Skin of body (tissue), 2 donors: ENCODE data around the gene IL22RA2. TPM values are rescaled to one million over a fixed set of nuclear protein-coding genes. Genes with fewer than 3 reads are reported as not detected.
A peak's percentile ranks its signal among the peaks of the same experiment; 100 is the strongest.
"Not testable (repeated sequence)": the region's sequence is repeated elsewhere in the genome, so short reads cannot be mapped to it uniquely, and the experiment has no call there.

Experiments
- DNase-seq: peaks from one replicate; lab custom pipeline; 2025; lab: John Stamatoyannopoulos, UW
- total RNA-seq: library from RNA; depleted of rRNA; stranded (reverse); fragments of >200 nt; gene quantifications from one replicate; pipeline ENCODE4 v1.2.3, GENCODE V29; 2014

Gene IL22RA2
- total RNA-seq, 1 donor from 2014 or later: 2.2 TPM

DNA sequence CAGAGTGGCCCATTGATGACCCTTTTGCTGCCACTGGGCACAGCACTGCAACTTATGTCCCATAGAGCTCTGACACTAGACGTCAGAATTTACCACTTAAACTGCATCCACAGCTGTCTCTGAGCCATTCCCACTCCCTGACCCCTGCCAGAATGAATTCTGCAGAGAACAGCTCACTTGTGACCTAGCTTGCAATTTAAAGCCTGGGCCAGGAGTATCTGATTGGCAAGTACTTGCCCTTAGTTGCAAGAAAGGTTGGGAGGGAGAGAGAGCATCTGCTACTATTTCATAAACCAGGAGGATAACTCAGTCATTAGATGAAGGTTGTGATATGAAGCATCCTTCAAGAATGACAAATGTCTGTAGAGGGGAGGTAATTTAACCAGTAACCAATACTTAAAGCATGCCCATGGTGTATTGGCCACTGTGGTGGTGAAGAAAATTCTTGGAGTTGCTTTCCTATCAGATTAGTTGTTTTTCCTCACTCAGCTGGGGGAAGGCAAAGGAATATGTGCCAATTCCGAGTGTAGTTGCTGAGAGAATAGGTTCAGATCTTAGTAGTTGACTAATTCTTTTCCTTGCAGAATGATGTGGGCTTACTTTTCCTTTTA is 46.5 kb downstream of the IL22RA2 start:
- DNase-seq: no peak

DNA sequence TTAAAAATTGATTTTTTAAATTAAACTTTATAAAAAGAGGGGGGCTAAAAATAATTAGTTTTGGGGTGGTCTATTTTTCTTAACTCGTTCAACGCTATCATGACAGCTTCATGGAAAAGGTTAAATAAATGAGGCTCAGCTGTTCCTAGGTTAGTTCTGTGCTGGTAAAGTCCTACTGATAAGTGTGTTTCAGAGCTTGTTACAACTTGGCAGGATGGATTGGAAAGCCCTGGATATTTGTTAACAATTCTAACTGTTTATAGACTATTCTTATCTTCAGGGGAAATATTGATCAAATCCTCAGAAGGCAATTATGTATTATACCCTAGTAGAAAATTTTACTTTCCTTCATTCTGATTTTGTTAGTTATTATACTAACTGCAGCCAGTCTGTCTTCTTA is 50.4 kb downstream of the IL22RA2 start:
- no peak for DNase-seq

DNA sequence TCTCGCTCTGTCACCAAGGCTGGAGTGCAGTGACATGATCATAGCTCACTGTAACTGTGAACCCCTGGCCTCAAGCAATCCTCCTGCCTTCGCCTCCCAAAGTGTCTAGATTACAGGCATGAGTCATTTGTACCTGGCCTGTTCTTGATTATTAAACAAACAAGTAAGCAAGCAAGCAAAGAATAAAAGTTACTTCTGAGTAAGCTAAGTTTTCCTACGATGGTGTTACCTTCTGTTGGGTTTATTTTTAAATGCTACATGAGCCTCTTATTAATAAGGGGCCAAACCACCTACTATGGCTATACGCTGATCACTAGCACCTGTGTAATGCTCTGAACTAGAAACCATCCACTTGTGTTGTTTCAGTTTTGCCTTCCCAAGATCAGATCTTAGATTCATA is 50.8 kb downstream of the IL22RA2 start:
- DNase-seq: no peak

DNA sequence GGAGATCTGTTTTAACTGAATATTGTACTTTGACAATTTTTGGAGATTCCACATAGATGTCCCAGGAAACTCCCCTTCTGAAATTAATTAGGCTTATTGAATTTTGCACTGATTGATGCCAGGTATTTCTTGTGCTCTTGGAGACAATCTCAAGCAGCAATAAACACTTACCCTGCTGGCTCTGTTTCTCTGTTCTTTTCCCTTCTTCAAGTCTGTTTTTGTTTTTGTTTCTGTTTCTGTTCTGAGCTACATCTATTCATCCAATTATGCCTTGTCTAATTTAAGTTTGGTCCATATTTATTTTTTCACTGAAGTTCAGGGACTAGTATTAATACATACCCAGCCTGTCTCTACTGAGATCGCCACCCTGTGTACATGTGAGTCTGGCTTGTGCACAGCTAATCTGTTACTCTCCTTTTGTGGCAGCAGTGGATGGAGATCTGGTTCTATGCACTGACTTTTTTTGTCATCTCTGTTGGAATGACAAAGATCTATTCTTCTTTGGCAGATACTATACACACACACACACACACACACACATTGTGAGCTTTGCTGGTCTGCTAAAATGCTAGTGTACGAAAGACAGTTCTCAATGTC is 51.9 kb downstream of the IL22RA2 start:
- DNase-seq: peak; percentile 76

DNA sequence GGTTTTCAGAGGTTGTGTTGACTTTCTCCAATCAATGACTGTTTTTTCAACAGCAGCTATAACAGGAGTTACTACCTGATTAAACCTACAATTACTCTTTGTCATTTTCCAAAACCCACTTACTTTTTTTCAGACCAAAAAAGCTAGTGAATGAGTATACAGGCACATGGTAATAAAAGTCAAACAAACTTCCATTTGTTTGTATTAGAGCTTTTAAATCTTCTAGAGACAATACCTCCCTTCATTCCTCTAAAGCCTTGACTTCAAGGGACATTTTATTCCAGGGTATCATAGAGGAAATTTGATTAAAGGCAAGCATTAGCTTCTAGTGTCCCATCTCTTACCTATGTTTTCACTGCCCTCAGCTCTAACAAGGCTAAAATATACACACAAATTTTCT is 52.7 kb downstream of the IL22RA2 start:
- DNase-seq: no peak

DNA sequence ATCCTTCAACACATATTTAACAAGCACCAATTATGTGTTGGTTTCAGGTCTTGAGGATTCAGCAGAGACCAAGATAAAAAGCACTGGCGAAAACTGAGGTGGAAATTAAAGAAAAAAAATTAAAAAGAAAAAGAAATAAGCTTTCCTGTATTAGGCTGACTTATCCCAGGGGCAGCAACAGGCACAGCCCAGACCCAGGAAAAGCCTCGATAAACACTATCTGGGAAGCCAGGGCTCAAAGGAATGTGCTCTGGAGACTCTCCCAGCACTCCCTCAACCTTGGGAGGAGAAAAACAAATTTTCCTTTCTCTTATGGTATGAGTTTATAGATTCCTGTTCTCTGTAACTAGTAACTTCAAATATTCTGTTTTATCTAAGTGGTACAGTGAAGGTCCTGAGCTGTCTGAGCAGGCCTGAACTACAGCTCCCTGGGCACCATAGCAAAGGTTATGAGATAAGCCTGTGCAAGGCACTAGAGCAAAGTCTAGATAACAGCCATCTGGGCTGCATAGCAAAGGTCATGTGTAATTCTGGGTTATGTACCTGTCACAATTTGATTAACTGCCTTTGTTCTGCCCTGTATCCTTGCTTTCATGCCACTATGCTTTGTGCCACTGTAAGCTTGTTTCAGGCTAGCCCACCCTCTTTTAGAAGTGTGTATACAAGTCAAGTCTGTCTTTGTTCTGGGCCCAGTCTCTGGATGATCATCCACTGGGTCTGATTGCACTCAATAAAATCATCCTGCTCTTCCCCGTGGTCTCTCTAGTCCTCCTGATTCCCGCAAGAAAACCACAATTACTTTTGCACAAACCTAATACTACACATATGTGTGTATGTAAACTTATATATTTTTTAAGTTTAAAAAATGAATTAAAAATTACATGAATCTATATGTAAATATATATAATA is 54.0 kb downstream of the IL22RA2 start:
- DNase-seq: no peak

DNA sequence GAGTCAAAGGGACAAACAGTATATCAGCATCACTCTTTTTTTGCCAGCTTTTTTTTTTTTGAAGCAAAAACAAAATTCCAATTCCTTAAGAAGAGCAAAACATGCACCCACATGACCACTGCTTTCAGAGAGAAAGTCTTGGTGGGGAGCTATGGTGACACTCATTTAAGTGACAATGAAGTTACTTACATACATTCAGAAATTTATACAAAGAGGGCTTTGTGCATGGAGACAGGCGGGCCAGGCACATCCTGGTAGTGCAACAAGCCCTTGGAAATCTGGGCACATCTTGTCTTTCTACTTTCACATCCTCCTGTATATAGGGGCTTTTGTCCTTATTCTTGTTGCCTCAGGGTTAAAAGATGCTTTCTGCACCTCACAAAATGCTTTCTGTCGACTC is 55.9 kb downstream of the IL22RA2 start:
- no peak for DNase-seq

DNA sequence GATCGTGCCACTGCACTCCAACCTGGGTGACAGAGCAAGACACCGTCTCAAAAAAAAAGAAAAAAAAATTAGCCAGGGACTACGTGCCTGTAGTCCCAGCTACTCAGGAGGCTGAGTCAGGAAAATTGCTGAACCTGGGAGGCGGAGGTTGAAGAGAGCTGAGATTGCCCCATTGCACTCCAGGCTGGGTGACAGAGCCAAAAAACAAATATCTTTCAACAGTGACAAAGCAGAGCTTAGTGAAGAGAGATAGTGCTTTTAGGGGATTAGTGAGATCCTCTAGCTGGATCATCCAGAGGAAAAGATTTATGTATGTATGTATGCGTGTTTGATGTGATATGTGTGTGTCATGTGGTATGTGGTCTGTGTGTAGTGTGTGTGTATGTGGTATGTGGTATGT is 56.6 kb downstream of the IL22RA2 start:
- DNase-seq: no peak

DNA sequence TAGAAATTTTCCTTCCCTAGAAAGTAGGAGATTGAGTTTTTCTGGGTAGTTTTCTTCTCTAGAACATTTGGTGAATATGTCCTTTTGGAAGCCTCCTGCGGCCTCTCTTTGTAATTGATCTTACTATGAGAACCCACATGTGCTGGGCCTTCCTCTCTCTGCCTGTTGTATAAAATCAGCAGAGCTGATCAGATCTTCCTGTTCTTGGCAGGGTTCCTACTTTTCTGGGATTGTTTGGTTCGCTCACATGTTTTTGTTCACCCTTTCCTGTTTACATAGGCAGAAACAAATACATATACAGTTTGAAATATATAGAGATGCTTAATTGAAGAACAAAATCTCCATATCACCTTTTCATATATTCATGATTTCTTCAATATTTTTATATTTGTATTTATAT is 57.8 kb downstream of the IL22RA2 start:
- DNase-seq: no peak

DNA sequence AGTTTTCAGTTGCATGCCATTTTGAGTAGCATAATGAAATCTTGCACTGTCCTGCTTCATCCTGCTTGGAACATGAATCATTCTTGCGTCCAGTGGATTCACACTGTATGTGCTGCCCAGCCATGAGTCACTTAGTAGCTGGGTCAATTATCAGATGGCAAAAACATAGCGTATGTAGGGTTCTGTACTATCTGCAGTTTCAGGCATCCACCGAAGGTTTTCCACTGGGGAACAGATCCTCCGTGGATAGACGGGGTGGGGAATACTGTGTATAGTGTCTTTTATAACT is 61.4 kb downstream of the IL22RA2 start:
- no peak for DNase-seq

DNA sequence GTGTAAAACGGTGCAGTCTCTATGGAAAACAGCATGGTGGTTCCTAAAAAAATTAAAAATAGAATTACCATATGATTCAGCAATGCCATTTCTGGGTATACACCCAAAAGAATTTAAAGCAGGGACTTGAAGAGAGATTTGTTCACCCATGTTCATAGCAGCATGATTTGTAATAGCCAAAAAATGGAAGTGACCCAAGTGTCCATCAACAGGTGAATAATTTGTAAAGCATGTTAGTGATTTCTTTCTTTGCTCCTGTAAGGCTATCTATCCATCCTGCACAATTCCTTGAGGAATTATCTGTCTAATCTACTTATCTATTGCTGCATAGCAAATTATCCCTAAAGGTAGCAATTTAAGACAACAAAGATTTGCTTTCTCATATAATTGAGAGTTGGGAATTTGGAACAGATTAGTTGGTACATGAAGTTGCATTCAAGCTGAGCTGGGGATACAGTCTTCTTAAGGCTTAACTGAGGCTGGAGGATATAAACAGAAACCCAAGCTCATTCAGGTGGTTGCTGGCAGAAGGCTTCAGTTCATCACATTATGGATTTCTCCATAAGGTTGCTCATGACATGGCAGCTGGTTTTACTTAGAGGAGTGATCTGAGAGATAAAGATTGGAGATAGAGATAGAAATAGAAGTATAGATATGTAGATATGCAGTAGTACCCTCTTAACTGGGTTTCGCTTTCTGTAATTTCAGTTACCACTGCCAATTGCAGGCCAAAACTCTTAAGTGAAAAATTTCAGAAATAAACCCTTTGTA is 62.0 kb downstream of the IL22RA2 start:
- DNase-seq: no peak

DNA sequence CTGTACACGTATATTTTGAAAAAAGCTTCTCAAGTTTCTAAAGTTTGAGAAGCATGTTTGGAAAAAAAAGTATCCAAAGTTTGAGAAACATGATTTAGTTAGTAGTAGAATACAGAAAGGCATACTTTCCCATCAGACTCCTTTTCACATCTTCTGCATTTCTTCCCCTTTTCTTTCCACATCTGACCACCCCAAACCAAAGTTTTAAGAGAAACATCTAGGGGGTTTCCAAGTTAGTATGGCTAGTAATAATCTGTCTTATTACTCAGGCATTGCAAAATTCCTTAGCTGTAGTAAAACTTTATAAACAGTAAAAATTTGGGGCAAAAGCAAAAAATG is 65.7 kb downstream of the IL22RA2 start:
- no peak for DNase-seq

DNA sequence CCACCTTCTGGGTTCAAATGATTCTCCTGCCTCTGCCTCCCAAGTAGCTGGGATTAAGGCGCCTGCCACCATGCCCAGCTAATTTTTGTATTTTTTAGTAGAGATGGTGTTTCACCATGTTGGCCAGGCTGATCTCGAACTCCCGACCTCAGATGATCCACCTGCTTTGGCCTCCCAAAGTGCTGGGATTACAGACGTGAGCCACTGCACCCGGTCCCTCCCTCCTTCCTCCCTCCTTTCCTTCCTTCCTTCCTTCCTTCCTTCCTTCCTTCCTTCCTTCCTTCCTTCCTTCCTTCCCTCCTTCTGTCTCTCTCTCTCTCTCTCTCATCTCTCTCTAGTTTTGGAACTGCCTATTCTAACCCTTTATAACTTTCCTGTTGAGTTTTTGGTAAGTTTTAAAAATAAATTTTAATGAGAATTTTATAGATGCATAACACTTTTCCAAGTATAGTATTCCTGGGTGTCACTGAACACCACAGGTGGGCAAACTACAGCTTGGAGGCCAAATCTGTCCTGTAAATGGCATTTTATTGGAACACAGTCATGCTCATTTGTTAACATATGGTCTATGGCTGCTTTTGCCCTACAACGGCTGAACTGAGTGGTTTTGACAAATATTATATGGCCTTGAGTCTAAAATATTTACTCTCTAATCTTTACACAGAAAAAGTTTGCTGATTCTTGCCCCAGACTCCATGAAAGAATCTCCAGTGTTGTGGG is 66.2 kb downstream of the IL22RA2 start:
- DNase-seq: not testable (repeated sequence)

DNA sequence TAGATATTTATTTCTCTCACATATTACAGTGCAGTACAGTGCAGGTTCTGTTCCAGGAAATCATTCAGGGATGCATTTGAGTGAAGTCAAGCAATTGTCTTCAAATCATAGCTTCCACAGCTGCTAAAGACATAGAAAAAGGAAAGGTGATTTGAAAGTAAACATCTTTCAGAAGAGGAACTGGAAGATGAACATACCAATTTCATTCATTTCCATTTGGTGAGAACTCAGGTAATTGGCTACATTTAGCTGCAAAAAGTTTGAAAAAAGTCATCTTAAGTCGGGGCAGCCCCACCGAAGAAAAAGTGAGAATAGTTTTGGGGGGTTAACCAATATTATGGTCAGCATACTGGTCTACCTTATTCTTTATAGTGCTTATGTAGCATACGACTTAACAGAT is 67.3 kb downstream of the IL22RA2 start:
- no peak for DNase-seq

DNA sequence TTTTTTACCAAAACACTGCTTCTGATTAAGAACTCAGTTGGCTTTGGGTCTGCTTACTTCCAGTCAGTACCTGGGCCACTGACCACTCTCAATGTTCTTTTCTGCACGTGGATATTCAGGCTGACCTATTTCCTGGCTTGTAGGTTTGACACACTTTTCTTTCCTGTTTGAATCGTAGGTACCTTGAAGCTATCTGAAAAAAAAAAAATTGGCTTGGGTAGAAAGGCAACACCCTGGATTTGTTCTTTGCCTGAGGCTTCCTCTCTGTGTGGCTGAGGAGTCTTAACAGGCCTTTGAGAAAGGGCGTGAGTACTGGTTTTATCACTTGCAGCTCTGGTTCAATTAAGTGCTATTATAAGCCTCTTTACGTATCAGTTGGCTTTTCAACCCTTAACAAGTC is 68.1 kb downstream of the IL22RA2 start:
- peak; percentile 14 for DNase-seq

DNA sequence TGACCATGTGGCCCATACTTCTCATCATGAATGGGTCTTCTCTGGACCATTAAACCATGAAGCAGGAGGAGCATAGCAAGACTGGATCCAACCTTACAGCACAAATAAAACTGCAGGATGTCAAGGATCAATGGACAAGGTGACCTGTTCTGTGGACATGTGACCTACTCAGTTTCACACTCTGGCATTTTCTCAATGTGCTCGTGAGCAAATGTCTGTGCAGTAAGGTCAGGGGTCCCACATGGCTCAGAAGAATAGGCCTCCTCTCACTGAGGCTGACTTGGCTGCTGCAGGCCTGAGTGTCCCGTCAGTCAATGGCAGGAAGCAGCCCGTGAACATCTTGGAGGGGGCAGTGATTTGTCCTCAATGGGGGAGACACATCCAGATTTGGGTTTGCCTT is 68.5 kb downstream of the IL22RA2 start:
- no peak for DNase-seq

DNA sequence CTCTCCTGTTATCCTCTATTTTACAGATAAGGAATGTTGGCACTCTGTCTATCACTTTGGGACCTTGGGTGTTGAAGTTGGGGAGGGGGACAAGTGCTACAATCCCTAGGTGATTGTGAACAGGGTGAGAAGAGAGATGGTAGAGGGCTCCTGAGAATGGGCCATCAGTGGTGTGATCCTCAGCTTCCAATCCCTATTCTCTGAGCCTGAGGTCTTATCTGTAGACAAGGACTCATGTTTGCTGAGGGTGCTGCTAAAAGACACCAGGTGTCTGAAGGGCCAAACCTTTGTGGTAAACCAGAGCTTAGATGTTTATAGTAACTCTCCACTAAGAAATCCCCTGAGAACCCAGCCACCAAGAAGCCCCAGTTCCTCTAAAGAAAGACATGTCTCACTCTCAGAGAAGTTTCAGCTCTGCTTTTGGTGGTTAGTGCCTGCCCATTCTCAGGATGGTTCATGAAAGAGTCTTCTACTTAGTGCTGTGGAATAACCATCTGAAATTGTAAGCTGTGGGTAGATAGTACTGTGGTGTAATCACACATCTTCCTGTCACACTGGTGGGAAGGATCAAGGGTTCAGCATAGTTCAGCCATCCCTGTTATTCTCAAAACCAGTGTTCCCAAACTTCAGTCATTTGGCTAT is 70.5 kb downstream of the IL22RA2 start:
- DNase-seq: no peak

DNA sequence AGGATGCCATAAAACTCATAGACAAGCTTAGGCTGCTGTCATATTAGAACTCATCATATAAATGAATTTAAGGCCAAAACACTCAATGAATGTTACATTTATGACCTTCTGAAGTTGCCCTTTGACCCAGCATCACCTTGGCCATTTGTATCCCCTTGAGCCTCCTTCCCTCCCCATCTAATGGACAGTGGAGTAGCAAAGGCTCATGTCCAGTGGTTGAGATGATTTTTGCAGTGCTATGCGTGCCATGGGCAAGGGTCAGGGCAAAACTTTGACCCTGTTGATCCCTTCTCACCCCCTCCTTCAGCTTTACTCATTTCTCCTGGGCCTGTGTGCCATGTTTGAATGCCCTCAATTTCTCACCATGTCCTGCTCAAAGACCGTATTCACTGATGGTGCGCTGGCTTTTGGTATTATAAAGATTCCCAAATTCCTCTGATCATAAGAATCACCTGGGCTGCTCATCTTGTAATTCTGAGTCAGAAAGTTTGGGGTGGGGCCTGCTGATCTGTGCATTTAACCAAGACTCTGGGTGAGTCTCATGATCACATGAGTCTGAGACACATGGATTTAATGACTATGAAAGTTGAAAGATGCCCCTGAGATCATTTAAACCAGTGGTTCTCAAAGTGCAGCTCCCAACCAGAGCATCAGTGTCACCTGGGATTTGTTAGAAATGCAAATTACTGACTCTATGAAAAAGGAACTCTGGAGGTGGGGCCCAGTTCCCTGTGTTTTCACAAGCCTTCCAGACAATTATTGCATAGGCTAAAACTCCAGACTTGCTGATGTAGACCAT is 71.2 kb downstream of the IL22RA2 start:
- no peak for DNase-seq

DNA sequence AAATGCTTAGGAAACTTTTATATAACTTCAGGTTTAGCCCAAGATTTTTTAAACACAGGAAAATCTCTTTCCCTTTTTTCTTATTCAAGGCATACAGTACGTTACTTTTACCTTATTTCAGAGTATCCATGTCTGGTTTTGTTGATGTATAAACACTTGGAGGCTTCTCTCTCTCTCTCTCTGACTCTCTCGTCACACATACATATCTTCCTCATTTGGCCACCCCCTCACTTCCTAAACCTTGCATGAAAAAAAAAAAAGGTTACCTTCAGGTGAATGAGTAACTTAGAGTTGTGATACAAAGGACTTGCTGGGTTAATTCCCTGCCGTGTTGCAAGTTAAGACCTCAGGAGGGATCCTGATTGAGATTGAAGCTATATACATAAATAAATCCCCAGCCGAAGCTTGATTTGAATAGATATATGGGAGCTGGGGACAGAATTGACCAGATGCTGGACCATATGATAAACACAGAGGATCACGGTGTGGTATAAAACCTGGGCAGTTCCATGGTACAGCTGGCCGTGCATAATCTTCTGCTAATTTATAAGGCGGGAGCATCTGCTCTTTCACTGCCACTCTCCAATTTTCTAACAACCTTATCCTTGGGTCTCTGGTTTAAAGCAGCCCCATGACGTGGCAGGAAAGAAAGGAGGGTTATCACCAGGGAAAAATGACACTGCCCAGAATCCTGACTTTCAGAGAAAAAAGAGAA is 73.6 kb downstream of the IL22RA2 start:
- no peak for DNase-seq

DNA sequence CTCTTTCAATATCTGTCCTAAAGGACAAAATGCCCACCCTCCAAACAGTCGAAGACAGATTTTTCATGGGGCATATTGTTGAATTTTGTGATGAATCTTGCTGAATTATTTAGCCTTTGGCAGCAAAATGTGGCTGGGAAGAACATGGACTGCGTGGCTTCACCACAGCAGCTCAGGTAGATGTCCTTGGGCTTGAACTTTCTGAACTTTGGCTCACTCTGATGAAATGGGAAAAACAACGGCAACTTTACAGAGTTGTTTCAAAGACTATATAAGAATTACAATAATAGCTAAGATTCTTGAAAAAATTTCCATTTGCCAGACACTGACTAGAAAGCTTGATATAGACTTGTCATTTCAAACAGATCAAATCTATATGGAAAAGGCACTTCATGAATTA is 75.9 kb downstream of the IL22RA2 start:
- no peak for DNase-seq
